Activated CD4-positive, alpha-beta T cell treated with anti-CD3 and anti-CD28 coated beads, Interleukin-2, amount 50 U/mL, for 16 hours (primary cell): Measurements from ENCODE around the gene FAIM.
"Not testable (repeated sequence)": the region's sequence is repeated elsewhere in the genome, so short reads cannot be mapped to it uniquely, and the experiment has no call there.

ENCODE experiments used
- DNase-seq: peaks from one replicate; pipeline ENCODE4 v3.0.0-alpha.2; 2020

FAIM gene

DNA sequence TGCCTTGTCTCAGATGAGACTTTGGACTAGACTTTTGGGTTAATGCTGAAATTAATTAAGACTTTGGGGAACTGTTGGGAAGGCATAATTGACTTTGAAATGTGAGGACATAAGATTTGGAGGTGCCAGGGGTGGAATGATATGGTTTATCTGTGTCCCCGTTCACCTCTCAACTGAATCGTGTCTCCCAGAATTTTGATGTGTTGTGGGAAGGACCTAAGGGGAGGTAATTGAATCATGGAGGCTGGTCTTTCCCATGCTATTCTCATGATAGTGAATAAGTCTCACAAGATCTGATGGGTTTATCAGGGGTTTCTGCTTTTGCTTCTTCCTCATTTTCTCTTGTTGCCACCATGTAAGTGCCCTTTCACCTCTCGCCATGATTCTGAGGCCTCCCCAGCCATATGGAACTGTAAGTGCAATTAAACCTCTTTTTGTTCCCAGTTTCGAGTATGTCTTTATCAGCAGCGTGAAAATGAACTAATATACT lies 4.4 kb upstream of the FAIM start:
- not testable (repeated sequence) for DNase-seq

DNA sequence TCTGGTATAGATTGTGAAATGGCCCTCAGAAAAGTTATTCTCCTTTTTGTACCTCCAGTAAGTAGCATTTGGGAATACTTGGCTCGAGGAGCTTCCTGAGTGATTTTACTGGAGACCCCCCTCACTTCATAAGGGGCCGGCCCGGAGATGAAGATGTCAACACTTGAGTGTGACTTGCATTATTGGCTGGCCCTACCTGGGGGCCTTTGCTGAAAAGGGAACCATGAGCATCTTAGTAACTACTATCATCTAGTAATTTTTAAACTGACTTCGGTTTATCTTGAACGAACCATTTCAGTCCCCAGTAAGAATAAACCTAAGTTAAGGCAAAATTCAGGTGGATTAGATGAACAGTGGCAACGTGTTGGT lies 1.3 kb downstream of the FAIM start:
- no peak for DNase-seq

DNA sequence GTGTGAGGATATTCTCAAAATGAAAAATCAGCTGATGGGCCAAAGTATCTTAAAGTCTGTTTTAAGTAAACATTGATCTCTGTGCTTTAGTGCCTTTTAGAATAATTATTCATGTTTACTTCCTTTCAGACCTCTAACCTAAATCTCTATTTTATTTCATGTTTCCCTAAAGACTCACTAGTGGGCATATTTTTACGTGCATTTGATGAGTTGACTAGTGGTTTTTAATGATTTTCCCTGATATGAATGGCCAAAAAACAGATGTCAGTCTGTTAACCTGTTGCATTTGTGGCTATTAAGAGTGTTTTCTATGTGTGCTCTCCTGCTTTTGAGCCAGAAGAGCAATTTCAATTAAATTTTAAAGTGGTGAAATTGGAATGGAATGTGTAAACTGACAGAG lies 6.9 kb downstream of the FAIM start:
- no peak for DNase-seq

DNA sequence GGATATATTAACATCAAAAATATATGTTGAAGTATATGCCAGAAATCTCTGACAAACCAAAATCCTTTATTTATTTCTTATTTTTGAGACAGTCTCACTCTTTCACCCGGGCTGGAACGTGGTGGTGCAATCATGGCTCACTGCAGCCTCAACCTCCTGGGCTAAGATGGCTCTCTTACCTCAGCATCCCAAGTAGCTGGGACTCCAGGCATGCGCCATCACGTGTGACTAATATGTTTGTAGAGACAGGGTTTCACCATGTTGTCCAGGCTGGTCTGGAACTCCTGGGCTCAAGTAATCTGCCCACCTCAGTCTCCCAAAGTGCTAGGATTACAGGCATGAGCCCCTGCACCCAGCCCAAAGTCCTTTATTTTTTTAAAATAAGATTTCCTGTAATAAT lies 11.9 kb downstream of the FAIM start:
- DNase-seq, result no peak

DNA sequence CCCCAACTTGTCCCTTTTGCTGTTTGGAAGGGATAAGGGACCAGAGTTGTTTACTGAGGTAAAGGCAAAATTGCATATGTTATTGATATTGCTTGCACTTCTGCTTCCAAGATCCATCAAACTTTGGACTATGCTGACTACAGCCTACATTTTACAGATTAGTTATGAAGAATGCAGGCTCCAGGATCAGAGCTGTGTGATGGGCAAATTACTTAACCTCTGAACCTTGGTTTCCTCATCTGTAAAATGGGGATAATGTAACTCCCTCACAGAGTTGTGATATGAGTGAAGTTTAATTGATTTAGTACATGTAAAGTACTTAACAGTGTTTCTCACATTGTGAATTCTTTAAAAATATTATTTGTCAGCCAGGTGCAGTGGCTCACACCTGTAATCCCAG lies 15.9 kb downstream of the FAIM start:
- no peak for DNase-seq

DNA sequence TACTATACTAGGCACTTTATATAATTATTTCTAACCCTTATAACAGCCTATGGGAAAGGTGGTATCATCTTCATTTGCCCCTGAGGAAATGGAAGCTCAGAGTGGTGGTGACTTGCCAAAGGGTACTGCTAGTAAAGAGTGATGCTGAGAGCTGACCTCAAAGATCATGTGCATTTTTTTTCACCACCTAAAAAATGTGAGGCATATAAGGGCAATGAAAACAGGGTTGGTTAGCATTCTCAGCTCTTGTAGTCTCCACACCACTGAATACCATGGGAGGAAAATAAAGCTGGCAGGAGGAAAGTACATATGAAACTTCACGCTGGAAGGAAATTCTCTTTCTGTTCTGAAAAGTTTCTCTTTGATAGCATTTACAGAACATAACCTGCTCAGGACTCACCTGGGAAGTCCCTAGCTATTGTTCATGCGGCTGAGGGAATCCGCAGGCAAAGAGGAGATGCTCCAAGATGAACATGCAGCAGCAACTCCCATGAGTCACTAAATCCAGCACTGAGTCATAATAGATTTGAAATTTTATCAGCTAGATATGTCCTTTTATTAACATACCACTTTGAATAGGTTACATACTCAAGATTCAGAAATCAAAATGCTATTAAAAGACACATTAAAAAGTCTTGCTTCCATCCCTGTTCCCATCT lies 17.3 kb downstream of the FAIM start:
- DNase-seq, result no peak

DNA sequence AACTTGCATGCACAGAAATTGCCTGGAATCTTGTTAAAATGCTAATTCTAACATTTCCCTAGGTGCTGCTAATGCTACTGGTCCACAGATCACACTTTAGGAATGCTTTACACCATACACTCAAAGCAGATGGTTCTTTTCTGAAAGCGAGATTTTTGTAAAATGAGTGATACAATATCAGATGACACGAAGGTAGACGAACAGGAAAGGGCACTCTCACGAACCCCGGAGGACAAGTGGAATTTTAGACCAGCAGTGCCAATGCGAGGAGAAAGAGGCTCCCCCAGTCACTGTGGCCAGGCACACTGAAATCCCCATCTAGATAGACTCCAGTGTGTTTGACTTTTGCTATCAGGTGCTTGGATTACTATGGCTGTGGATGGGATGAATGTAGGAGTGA lies 21.0 kb downstream of the FAIM start:
- DNase-seq, result no peak

DNA sequence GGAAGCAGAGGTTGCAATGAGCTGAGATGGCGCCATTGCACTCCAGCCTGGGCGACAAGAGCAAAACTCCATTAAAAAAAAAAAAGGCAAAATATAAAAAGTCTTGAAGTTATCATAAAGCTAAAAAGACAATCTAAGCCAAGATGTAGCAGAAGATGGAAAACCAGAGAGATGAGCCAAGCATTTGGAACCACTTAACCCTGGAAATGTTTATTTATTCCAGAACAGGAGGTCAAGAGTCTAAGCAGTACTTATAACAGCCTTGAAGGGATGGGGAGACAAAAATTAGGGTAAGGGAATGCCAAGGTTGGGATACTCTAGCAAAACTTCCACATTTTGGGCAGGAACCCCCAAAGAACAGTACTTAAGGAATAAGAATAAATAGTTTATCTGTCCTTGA lies 30.1 kb downstream of the FAIM start:
- DNase-seq, result no peak

DNA sequence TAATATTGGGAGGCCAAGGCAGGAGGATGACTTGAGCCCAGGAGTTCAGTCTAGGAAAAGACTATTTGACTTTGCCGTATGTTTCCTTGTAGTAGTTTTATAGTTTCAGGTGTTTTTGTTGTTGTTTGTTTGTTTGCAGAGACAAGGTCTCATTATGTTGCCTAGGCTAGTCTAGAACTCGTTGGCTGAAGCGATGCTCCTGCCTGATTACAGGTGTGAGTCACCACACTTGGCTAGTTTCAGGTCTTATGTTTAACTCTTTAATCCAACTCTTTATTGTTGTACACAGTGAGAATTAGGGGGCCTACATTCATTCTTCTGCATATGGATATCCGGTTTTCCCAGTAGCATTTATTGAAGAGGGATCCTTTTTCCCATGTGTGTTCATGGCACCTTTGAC lies 32.0 kb downstream of the FAIM start:
- DNase-seq, result no peak

DNA sequence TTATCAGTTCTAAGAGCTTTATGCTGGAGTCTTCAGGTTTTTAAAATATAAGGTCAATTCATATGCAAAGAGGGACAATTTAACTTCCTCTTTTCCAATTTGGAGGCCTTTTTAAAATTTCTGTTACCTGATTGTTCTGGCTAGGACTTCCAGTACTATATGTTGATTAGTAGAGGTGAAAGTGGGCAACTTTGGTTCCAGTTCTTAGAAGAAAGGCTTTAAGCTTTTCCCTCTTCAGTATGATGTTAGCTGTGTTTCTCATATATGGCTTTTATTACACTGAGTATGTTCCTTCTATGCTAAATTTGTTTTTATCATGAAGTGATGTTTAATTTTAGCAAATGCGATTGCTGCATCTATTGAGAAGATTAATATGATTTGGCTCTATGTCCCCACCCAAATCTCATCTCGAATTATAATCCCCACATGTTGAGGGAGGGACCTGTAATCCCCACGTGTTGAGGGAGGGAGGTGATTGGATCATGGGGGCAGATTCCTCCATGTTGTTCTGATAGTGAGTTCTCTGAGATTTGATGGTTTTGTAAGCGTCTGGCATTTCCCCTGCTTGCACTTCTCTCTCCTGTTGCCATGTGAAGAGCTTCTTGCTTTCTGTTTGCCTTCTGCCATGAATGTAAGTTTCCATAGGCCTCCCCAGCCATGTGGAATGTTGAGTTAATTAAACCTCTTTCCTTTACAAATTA lies 33.8 kb downstream of the FAIM start:
- no peak for DNase-seq

DNA sequence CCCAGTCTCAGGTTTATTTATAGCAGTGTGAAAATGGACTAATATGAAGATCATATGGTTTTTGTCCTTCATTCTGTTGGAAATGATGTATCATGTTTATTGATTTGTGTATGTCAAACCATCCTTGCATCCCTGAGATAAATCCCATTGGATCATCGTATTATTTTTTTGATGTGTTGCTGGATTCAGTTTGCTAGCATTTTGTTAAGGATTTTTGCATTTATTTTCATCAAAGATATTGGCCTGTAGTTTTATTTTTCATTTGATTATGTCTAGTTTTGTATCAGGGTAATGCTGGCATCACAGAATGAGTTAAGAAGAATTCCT lies 34.3 kb downstream of the FAIM start:
- DNase-seq, result no peak

DNA sequence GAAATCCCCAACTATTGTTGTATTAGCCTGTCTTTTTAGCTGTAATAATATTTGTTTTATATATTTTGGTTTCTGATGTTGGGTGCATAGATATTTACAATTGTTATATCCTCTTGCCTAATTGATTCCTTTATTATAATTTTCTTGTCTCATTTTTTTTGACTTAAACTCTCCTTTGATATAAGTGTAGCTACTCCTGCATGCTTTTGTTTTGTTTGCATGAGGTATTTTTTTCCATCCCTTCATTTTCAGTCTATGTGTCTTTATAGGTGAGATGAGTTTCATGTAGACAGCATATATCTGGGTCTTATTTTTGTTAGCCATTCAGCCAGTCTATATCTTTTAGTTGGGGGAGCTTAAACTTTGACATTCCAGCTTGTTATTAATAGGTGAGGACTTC lies 37.4 kb downstream of the FAIM start:
- no peak for DNase-seq

DNA sequence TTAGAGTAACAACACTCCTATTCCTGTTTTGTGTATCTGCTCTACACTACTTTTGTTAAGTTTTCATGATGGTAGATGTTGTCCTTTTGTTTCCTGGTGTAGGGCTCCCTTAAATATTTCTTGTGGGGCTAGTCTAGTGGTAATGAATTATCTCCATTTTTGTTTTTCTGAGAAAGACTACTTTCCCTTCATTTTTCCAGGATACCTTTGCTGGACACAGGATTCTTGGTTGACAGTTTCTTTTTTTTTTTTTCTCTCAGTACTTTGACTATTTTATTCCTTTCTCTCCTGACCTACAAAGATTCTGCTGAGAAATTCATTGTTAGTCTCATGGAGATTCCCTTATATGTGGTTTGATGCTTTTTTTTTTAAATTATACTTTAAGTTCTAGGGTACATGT lies 37.9 kb downstream of the FAIM start:
- no peak for DNase-seq

DNA sequence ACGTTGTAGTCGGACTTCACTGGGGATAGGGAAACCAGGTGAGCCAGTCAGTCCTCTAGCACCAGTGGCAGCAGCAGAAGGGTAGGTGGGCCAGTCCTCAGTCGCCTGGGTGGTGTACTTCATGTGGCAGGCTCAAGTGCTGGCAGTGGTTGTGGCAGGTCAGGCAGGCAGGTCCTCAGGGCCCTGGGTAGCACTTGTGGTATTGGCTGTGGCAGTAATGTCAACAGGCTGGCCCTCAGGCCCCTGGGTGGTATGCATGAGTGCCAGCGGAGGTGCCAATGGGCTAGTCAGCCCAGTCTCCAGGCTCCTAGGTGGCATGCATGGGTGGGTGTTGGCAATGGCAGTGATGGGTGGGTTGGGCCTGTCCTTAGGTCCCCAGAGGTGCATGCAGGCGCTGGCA lies 40.6 kb downstream of the FAIM start:
- DNase-seq, result no peak

DNA sequence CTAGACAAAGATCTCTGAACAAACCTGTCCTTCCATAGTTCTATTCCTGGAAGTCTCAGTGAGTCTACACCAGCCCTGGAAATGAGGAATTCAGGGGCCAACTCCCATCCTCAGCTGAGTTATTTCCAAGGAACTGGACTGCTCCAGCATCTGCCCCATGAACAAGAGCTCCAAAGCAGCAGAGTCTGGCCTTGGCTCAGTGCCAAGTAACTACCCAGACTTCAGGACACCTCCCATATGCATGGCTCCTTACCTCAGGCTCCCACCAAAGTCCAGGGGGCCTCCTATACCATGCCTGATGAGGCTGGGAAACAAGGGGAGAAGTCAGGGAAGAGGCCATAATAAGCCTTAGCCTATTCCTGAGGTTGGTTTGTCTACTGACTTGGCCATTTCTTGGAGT lies 45.0 kb downstream of the FAIM start:
- no peak for DNase-seq

DNA sequence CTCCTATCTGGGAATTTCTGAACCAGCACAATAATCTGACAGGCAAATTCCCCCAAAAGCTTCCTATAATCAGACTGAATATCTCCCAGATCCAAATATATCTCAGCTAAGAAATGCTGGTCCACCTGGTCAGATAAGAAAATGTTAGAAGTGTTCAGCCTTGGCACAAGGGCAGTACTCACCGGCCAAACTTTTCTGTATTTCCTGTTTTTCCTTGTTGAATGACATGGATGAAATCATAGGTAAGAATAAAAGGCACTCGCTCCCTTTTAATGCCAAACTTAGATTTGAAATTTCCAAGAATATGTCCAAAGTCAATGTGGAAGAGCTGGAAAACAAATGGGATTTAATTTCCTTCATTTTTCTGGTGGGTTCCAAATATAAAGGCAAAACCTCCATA lies 48.9 kb downstream of the FAIM start:
- no peak for DNase-seq

DNA sequence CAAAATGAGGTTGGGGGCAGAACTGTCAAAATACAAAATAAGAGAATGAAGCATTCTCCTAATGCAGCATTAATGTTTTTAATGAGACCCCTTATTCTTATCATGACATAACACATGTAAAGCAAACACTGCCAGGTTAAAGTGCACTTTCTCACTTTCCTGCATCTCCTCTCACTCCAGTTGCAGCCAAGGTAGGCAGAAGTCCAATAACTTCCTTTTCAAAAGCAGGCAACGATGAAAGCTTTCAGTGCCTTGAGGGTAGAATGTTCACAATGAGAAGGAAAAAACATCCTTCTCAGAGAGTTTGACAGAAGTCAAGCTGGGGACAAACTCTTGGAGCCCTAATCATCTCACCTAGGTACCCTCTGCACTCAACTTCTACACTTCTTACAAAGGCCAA lies 59.5 kb downstream of the FAIM start:
- DNase-seq, result no peak

DNA sequence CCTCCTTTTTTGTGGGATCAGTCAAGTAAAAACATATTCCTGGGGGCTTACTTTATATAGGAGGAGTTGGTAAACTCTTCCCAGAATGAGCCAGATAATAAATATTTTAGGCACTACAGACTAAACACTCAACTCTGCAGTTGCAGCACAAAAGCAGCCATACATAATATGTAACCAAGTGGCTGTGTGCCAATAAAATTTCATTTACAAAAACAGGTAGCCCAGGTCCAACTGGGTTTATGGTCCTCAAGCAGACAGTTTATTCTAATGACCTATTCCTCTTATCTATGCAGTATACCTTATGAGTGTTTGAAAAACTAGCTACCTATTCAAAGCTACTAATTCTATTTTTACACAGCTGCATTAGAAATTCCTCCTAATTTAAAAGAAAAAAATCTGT lies 61.8 kb downstream of the FAIM start:
- DNase-seq, result no peak

DNA sequence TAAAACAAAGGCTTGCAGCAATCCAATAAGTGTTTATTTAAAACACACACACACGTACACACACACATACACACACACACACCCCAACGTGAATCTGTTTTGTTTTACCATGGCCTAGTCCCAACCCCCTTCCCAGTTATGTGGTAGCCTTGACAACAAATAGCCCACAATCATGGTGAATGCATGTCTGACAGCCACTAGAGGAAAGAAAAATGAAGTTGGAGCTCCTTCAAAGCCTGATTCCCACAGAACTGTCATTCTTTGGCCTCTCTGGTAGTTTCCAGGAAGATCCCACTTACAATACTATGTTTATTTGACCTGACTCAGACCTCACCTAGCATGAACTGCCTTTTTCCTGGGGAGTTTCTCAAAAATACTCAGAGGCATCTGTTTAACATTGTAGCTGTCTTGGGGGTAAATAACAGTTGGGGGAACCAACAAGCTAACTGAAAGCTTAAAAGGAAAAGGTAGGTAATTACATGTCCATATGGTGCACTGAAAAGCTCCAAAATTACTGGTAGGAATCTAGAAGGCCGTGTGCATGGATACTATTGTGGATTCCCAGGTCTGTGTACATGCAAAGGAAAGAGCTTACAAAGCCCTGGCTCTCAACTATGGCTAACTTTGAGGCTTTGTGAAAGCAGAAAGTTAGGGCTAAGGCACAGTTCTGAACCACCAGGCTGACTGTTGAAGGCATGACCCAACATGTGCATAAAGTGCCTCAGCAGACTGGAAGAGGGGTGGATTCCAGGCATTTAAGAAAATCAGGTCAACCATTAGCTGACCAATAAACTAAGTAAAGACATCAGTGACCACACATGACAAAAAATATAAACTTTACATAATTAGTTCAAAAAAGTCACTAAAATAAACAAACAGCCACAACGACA lies 65.3 kb downstream of the FAIM start:
- no peak for DNase-seq

DNA sequence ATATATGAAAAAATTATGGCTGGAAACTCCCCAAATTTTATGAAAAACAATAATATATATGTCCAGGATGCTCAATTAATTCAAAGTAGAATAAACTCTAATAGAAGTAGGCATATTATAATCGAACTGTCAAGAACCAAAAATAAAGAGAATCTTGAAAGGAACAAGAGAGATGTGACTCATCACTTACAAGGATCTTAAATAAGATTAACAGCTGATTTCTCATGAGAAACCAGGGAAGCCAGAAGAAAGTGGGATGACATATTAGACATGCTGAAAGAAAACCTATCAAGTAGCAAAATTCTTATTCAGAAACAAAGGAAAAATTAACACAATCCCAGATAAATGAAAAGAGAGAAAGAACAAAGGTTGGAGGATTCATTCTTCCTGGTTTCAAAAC lies 66.8 kb downstream of the FAIM start:
- DNase-seq, result no peak

DNA sequence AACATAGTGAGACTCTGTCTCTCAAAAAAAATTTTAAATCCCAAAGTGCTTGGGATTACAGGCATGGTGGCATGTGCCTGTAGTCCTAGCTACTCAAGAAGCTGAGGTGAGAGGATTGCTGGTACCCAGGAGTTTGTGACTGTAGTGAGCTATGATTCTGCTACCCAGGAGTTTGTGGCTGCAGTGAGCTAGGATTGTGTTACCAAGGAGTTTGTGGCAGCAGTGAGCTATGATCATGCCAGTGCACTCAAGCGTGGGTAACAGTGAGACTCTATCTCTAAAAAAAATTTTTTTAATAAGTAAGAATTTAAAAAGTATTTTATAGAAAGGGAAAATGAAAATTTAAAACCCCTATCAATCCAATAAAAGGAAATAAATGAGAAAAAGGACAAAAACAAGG lies 69.5 kb downstream of the FAIM start:
- no peak for DNase-seq

DNA sequence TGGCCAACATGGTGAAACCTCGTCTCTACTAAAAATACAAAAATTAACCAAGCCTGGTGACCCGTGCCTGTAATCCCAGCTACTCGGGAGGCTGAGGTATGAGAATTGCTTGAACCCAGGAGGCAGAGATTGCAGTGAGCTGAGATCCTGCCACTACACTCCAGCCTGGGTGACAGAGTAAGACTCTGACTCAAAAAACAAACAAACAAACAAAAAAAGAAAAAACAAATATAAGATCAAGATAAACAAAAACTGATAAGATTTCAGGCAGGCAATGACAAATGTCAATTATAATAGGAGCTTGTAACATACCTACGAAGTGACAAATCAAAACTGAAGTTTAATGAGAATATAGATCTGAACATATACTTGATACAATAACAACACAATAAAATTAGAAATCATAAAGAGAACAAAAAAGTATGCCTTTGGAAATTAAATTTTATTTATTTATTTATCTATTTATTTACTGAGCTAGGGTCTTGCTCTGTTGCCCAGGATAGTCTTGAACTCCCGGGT lies 70.4 kb downstream of the FAIM start:
- DNase-seq, result no peak

DNA sequence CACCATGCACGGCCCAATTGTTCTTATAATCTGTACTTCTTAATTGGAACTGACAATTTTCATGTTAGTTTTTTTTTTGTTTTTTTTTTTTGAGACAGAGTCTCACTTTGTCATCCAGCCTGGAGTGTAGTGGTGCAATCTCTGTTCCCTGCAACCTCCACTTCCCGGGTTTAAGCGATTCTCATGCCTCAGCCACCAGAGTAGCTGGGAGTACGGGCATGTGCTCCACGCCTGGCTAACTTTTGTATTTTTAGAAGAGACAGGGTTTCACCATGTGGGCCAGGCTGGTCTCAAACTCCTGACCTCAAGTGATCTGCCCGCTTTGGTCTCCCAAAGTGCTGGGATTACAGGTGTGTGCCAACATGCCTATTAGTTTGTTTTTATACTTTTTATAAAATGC lies 72.4 kb downstream of the FAIM start:
- DNase-seq, result not testable (repeated sequence)
